ENCODE data around the gene MRPL58. TPM values are rescaled to one million over a fixed set of nuclear protein-coding genes. Genes with fewer than 3 reads are reported as not detected.

MRPL58 gene
- 21.2 and 23.5 TPM in 2 replicates for total RNA-seq

DNA sequence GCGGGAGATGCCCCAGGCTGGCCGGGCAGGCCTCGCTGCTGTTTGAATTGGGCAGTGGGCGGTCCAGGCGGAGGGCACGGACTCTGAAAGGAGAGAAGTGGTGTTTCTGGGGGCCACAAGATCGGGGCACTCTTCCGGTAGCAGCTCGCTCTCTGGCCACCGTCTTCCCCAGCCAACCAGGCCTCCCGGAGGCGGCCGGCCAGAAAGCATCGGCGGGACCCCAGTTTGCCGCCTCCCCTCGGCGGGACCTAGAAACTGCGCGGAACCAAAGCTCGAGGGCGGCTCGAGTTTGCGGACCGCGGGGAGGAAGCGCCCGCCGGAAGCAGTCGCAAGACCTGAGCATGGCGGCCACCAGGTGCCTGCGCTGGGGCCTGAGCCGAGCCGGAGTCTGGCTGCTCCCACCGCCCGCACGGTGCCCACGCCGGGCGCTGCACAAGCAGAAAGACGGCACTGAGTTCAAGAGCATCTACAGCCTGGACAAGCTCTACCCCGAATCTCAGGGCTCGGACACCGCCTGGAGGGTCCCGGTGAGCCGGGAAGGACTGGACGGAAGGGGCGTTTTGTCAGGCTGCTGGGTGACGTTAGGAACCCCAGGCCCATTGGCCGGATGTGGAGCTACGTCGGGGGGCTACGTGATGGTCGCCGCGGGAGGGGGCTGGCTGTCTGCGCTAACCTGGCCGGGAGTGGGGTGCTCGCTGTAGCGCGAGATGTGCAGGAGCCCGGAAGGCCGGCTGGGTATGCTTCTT is at the start of gene MRPL58:
TSS of gene MRPL58 (plus strand) at position 325 of the 746 bp plus-strand sequence. CDS start at position 342, 17 bp downstream.
- peak; percentile 97 for DNase-seq (ENCODE audit: insufficient read length, low spot score, missing footprints)
- H3K79me2 ChIP-seq (ENCODE audit: insufficient read depth, low read length) = peaks cover 29% of the 10 kb centered on the region

DNA sequence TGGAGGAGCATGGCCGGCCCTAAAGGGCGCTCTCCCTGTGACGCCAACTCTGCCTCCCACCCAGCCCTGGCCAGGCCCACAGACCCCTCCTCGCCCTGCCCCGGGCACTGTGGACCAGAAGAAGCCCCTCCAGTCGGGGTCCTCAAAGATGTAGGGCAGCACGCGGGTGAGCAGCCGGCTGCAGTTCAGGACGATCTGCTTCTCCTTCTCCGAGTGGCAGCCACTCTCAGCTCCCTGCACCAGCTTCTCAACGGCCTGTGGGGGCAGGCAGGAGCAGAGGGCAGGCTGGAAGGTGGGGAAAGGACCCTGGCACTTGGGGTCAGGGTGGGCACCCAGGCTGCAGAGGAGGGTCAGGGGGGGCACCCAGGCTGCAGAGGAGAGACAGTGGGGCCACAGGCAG is 48.8 kb upstream of the MRPL58 start:
- Histone ChIP-seq H4K20me1 (ENCODE audit: insufficient read depth, low read length) (no peaks in the 10 kb centered on the region), H3K4me1 (ENCODE audit: insufficient read depth, low read length) (peaks cover 5% of the 10 kb centered on the region), H3K4me3 (ENCODE audit: insufficient read depth, low read length) (no peak overlapping the region), H3K4me2 (ENCODE audit: insufficient read depth, low read length) (no peak overlapping the region), H3K36me3 (ENCODE audit: insufficient read depth, low read length) (no peaks in the 10 kb centered on the region), H3K27ac (ENCODE audit: low read depth, low read length) (no peak overlapping the region), H2AFZ (ENCODE audit: low read length) (no peak overlapping the region), H3K79me2 (ENCODE audit: insufficient read depth, low read length) (no peaks in the 10 kb centered on the region), H3K9me3 (ENCODE audit: low read depth, low read length) (no peaks in the 10 kb centered on the region), H3K27me3 (ENCODE audit: insufficient read depth, low read length) (no peaks in the 10 kb centered on the region)
- TF ChIP-seq, protein P1, sequence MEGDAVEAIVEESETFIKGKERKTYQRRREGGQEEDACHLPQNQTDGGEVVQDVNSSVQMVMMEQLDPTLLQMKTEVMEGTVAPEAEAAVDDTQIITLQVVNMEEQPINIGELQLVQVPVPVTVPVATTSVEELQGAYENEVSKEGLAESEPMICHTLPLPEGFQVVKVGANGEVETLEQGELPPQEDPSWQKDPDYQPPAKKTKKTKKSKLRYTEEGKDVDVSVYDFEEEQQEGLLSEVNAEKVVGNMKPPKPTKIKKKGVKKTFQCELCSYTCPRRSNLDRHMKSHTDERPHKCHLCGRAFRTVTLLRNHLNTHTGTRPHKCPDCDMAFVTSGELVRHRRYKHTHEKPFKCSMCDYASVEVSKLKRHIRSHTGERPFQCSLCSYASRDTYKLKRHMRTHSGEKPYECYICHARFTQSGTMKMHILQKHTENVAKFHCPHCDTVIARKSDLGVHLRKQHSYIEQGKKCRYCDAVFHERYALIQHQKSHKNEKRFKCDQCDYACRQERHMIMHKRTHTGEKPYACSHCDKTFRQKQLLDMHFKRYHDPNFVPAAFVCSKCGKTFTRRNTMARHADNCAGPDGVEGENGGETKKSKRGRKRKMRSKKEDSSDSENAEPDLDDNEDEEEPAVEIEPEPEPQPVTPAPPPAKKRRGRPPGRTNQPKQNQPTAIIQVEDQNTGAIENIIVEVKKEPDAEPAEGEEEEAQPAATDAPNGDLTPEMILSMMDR (IDR thresholded peaks at IDR 0.05; ENCODE audit: extremely low read depth, low read depth, low read length) = peak; percentile 16
- DNase-seq (ENCODE audit: insufficient read length, low spot score, missing footprints) = peak; percentile 80

More for the DNA sequence above, at the start of gene MRPL58:
- TF ChIP-seq, protein P1 (IDR thresholded peaks at IDR 0.05; ENCODE audit: extremely low read depth, low read depth, low read length) = peak; percentile 36
- H3K4me3 ChIP-seq (ENCODE audit: insufficient read depth, low read length) = peak within 1 kb of the TSS; percentile 96
- H2AFZ ChIP-seq (ENCODE audit: low read length) = peak within 1 kb of the TSS; percentile 96
- no peaks in the 10 kb centered on the region for H3K27me3 ChIP-seq (ENCODE audit: insufficient read depth, low read length)
- peak within 1 kb of the TSS; percentile 88 for H3K27ac ChIP-seq (ENCODE audit: low read depth, low read length)
- H3K4me1 ChIP-seq (ENCODE audit: insufficient read depth, low read length) = peaks cover 21% of the 10 kb centered on the region
- H3K9me3 ChIP-seq (ENCODE audit: low read depth, low read length) = no peaks in the 10 kb centered on the region
- H3K36me3 ChIP-seq (ENCODE audit: insufficient read depth, low read length) = peaks cover 8% of the 10 kb centered on the region
- no peaks in the 10 kb centered on the region for H4K20me1 ChIP-seq (ENCODE audit: insufficient read depth, low read length)
- peak within 1 kb of the TSS; percentile 100 for H3K4me2 ChIP-seq (ENCODE audit: insufficient read depth, low read length)

DNA sequence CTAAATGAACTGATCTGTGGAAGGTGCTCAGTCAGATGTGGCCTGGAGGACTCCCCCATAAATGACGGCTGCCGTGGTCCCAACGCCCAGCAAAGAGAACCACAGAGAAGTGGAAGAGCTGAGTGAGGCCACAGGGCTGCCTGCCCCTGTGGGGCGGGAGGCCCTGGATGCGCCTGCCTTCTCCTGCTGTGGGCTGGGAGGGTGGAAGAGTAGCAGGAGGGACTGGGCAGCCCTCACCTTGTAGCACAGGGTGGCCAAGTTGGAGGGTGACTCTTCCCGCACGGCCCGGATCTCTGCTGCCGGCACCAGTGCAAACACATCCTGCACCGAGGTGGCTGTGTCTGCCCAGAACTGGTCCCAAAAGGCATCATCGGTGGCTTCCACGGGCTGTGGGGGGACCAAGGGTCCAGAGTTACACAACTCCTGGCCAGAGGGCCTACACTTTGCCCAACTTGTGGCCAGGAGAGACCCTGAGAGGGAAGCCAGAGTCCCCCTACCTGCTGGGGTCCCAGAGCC is 48.2 kb upstream of the MRPL58 start:
- Histone ChIP-seq H3K27ac (ENCODE audit: low read depth, low read length) (no peak overlapping the region), H2AFZ (ENCODE audit: low read length) (no peak overlapping the region), H3K36me3 (ENCODE audit: insufficient read depth, low read length) (no peaks in the 10 kb centered on the region), H4K20me1 (ENCODE audit: insufficient read depth, low read length) (no peaks in the 10 kb centered on the region), H3K9me3 (ENCODE audit: low read depth, low read length) (no peaks in the 10 kb centered on the region), H3K4me1 (ENCODE audit: insufficient read depth, low read length) (peaks cover 5% of the 10 kb centered on the region), H3K4me2 (ENCODE audit: insufficient read depth, low read length) (no peak overlapping the region), H3K27me3 (ENCODE audit: insufficient read depth, low read length) (no peaks in the 10 kb centered on the region), H3K79me2 (ENCODE audit: insufficient read depth, low read length) (no peaks in the 10 kb centered on the region), H3K4me3 (ENCODE audit: insufficient read depth, low read length) (no peak overlapping the region)
- TF ChIP-seq, protein P1 (IDR thresholded peaks at IDR 0.05; ENCODE audit: extremely low read depth, low read depth, low read length) = no peak
- DNase-seq (ENCODE audit: insufficient read length, low spot score, missing footprints) = peak; percentile 62

DNA sequence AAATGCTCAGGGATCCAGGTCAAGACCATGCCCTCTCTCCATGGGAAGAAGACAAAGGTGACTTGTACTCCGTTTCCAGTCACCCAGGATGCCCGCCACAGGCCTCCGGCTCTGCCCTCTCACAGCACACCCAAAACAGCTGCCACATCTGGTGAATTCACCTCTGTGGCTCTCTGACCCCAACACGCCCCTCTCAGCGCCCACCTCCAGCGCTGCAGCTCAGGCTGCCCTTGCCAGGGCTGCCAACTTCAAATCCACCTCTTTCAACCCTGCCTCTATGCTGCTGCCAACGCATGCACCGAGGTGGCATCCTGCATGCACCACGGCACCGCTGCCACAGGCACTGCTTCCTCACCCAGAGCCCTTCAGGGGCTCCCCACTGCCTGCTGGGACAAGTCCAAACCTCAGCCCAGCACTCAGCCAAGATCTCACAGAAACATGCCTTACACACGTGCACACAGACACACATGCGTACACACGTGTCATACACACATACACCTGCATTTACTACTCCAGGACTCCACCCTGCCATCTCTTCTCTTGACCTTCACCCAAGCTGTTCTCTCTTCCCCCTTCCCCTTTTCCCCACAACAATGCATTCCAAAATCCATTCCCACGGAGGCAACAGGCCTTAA is 47.4 kb upstream of the MRPL58 start:
- Histone ChIP-seq H3K4me3 (ENCODE audit: insufficient read depth, low read length) (no peak overlapping the region), H3K36me3 (ENCODE audit: insufficient read depth, low read length) (no peaks in the 10 kb centered on the region), H3K9me3 (ENCODE audit: low read depth, low read length) (no peaks in the 10 kb centered on the region), H3K79me2 (ENCODE audit: insufficient read depth, low read length) (no peaks in the 10 kb centered on the region), H3K27me3 (ENCODE audit: insufficient read depth, low read length) (no peaks in the 10 kb centered on the region), H3K27ac (ENCODE audit: low read depth, low read length) (no peak overlapping the region), H3K4me1 (ENCODE audit: insufficient read depth, low read length) (peaks cover 5% of the 10 kb centered on the region), H4K20me1 (ENCODE audit: insufficient read depth, low read length) (no peaks in the 10 kb centered on the region), H2AFZ (ENCODE audit: low read length) (no peak overlapping the region), H3K4me2 (ENCODE audit: insufficient read depth, low read length) (no peak overlapping the region)
- TF ChIP-seq, protein P1 (IDR thresholded peaks at IDR 0.05; ENCODE audit: extremely low read depth, low read depth, low read length) = no peak
- DNase-seq (ENCODE audit: insufficient read length, low spot score, missing footprints) = peak; percentile 80

Data from osteoblast (primary cell).